NOMO-1 treated with dmso at 0.1 percent for 144 hours (cell line): ENCODE results near the gene RAB6A.
"Not testable (repeated sequence)": the region's sequence is repeated elsewhere in the genome, so short reads cannot be mapped to it uniquely, and the experiment has no call there.

Source experiments
- DNase-seq: peaks from one replicate; lab custom pipeline; 2025; ENCODE audit not compliant: unreplicated experiment; lab: John Stamatoyannopoulos, UW

The RAB6A gene

GRCh38 chr11:73729594-73730206, 31.2 kb downstream of the RAB6A start:
- DNase-seq: no peak

GRCh38 chr11:73728000-73728399, 32.9 kb downstream of the RAB6A start:
- DNase-seq: no peak

- DNase-seq: no peak
Observed at GRCh38 chr11:73726825-73727224, 34.0 kb downstream of the RAB6A start.

- DNase-seq: no peak
Observed at GRCh38 chr11:73717136-73717535, 43.7 kb downstream of the RAB6A start.

- DNase-seq: peak; percentile 5
Observed at GRCh38 chr11:73716153-73717056, 44.5 kb downstream of the RAB6A start.

- DNase-seq: no peak
Observed at GRCh38 chr11:73715541-73715940, 45.3 kb downstream of the RAB6A start.

- no peak for DNase-seq
Observed at GRCh38 chr11:73710964-73711363, 49.9 kb downstream of the RAB6A start.

- DNase-seq: no peak
Observed at GRCh38 chr11:73705053-73705452, 55.8 kb downstream of the RAB6A start.

GRCh38 chr11:73693899-73694525, 66.9 kb downstream of the RAB6A start:
- DNase-seq: no peak

- DNase-seq: no peak
Observed at GRCh38 chr11:73680687-73681086, 80.2 kb downstream of the RAB6A start.

GRCh38 chr11:73676552-73676951, 84.3 kb downstream of the RAB6A start:
- DNase-seq: not testable (repeated sequence)

- DNase-seq: no peak
Observed at GRCh38 chr11:73671701-73672100, 89.2 kb downstream of the RAB6A start.

GRCh38 chr11:73670808-73671207, 90.1 kb downstream of the RAB6A start:
- no peak for DNase-seq

GRCh38 chr11:73667891-73668290, 93.0 kb downstream of the RAB6A start:
- no peak for DNase-seq

GRCh38 chr11:73664877-73665276, 96.0 kb downstream of the RAB6A start:
- DNase-seq: no peak

- no peak for DNase-seq
Observed at GRCh38 chr11:73663604-73664495, 97.0 kb downstream of the RAB6A start.

- no peak for DNase-seq
Observed at GRCh38 chr11:73662445-73663157, 98.3 kb downstream of the RAB6A start.

GRCh38 chr11:73661035-73661628, 99.7 kb downstream of the RAB6A start:
- DNase-seq: peak; percentile 57

GRCh38 chr11:73660497-73661034, 100.3 kb downstream of the RAB6A start:
- no peak for DNase-seq

GRCh38 chr11:73659961-73660360, 100.9 kb downstream of the RAB6A start:
- DNase-seq: no peak
